Measurements from ENCODE around the gene MARF1.
"Not testable (repeated sequence)": the region's sequence is repeated elsewhere in the genome, so short reads cannot be mapped to it uniquely, and the experiment has no call there.

Gene MARF1

DNA sequence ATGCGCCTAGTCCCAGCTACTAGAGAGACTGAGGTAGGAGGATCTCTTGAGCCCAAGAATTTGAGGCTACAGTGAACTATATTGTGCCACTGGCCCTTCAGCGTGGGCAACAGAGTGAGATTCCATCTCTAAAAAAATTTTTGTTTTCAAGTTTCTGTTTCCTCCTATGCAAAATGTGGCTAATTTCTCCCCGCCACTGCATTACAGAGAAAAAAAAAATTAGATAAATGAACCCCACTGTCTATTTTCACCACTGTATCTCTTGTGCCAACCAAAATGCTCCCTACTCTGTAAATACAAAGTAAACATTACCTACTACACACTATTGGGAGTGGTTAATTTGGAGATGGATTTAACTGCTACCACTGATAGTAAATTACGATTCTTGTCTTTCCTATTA lies 2.0 kb downstream of the MARF1 start:
- H3K4me3 ChIP-seq (ENCODE audit: low read length) = no peak overlapping the region
- no peak for DNase-seq (ENCODE audit: low read depth, low spot score)

DNA sequence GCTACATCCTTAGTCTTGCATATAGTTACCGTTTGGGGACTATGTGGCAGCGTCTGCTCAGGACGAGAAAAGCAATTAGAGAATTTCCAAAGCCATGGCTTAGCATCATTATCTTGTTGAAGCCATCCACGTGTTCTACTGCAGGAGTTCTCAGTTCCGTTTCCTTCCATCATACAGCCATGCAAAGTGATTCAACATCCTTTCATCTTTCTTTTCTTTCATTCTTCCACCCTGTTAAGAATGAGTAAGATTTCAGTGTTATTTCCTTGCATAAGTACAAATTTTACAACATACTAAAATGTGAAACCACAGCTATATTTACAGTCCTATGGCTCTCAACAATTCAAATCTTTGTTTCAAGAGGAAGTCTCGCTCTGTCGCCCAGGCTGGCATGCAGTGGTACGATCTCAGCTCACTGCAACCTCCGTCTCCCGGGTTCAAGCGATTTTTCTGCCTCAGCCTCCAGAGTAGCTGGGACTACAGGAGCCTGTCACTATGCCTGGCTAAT lies 3.8 kb downstream of the MARF1 start:
- no peak overlapping the region for H3K4me3 ChIP-seq (ENCODE audit: low read length)
- DNase-seq (ENCODE audit: low read depth, low spot score) = no peak

DNA sequence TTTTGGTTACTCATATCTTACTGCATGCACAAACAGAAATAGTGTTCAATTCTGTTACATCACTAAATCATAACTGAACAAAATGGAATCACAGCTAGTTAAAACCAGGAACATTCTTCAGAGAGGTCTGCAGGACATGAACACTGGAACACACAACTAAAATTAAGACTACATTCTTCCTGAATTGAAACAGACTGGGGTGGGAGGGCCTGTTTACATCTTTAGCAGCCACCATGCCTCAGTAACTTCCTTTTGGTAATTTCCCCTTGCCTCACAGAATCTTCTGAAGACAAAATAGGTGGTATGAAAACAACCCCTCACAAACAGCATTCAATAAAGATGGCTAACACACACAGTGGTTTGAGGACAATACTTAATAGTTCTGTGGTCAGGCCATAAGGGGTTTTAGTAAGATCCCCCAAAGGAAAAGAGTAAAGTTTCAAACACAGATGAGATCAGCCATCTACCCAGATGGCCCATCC lies 6.5 kb downstream of the MARF1 start:
- DNase-seq (ENCODE audit: low read depth, low spot score) = no peak
- no peak overlapping the region for H3K4me3 ChIP-seq (ENCODE audit: low read length)

DNA sequence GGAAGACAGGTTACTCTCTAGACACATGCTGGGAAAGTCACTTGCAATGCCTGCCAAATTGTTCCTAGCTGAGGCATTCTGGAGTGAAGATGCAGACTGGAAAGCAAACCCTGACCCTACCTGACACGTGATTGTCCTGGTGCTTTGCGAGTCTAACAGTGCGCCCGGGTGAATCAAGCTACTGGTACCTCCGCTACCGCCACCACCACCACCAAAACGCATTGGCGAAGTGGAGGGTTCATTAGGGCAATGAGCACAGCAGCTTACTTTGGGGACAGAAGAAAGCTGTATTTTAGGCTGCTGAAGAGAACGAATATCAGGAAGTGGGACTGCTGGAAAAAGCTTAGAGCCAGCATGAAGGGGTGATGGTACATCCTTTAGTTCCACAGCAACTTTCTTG lies 7.0 kb downstream of the MARF1 start:
- DNase-seq (ENCODE audit: low read depth, low spot score) = no peak
- no peak overlapping the region for H3K4me3 ChIP-seq (ENCODE audit: low read length)

DNA sequence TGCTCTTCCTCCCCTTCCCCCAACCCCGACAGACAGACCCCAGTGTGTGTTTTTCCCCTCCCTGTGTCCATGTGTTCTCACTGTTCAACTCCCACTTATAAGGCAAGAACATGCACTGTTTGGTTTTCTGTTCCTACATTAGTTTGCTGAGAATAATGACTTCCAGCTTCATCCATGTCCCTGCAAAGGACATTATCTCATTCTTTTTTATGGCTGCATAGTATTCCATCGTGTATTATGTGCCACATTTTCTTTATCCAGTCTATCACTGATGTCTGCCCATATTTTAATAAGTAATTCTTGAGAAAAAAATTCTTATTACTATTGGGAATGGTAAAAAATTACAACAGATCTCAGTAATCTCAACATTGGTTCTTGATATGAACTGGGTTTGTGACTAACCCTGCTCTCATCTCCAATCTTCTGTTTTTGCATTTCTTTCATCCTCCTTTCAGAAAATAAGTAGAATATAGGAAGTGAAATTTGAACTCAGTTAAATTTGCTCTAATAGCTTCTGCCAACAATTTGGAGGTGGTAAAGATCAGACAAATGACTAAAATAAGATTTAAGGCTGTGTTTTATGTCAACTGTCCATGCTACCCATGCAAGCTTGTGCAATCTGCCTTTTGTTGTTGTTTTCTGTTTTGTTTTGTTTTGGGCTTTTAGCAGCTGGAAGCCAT lies 11.1 kb downstream of the MARF1 start:
- no peak overlapping the region for H3K4me3 ChIP-seq (ENCODE audit: low read length)
- no peak for DNase-seq (ENCODE audit: low read depth, low spot score)

DNA sequence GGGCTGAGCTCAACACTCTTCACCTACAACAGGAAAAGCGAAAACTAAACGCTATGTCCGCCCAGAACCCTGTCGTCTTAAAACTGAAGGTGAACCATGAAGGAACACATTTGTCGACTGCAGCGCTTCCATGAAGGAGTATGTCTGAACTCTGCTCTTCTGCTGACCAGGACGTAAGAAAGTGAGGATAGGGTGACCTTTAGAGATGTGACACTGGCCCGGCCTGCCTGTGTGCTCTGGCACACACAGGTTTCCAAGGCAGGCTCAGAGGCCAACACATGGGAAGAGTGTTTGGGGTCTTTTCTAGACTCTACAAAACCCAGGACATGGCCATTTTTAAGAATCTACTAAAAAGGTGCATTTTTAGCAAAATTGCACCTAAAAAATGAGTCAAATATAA lies 21.1 kb downstream of the MARF1 start:
- no peak for DNase-seq (ENCODE audit: low read depth, low spot score)
- no peak overlapping the region for H3K4me3 ChIP-seq (ENCODE audit: low read length)

DNA sequence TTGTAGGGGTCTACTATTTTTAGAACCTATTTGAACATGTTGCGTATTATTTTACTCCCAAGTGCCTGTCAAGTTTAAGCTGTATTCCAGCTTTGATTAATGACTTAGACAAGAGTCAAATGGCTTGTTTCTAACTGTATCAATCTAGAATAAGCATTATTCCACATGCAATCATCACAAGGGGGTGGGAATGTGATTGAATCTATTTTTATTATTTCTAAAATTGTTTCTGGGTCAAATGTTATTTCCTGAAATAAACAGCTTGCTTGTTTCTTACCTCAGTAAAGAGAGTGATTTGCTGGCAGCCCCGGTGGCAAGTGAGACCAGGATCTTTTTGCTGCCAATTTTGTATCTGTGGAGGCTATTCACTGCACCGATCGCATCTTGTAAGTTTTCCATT lies 21.5 kb downstream of the MARF1 start:
- DNase-seq (ENCODE audit: low read depth, low spot score) = no peak
- H3K4me3 ChIP-seq (ENCODE audit: low read length) = no peak overlapping the region

DNA sequence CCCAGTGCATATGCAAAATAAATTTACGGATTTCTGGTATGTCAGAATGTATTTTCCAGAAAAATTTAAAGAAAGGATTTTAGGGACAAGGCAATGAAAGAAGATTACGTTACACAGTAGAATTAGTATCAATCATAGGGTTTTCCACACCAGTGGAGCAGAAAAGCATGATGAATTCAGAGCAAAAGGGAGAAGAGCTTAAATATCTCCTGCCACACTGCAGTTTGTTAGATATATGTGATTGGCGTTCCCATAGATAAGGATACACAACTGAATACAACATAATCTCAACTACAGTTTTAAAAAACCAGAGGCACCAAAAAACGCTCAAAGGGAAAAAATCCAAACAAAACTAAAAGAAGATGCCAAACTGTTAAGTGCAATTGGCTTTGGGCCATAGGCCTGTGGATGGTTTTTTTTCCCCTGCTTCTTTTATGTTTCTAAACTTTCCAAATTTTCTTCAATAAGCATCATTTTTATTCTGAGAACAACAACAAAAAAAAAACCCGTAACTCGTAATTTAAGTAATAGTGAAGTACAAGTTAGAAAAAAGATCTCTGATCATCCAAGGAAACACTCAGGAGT lies 22.3 kb downstream of the MARF1 start:
- H3K4me3 ChIP-seq (ENCODE audit: low read length) = no peak overlapping the region
- DNase-seq (ENCODE audit: low read depth, low spot score) = no peak

DNA sequence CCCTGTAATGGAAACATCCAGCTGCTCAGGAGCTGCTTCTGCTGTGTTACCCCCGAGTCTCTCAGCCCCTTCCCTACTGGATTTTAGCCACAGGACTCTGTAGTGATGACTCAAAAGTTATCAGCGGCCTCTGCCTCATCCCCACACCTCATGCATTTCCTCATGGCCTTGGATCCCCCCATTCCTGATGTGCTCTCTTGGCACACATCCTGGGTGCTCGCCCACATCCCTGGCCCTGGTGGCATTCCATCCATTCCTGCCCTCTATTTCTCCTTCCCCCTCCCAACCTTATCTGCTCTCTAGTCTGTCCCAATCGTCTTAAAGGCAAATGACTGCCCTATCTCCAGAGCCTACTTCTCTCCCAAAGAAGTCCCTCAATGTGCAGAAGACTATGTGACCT lies 24.6 kb downstream of the MARF1 start:
- no peak for DNase-seq (ENCODE audit: low read depth, low spot score)
- no peak overlapping the region for H3K4me3 ChIP-seq (ENCODE audit: low read length)

DNA sequence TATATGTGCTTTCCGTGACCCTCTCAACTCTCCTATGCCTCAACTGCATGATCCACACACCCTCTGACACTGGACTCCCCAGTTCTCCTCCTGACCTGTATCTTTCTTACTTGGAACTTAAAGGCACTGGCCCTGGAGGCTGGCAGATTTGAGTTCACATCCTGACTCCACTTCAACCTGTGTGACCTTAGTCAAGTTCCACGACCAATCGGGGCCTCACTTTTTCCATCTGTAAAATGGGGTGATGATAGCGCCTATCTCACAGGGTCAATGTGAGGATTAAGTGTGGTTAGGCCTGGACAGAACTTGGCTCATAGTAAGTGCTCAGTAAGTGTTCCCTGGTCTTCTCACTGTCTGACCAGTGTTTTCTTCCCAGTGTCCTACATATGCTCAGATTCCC lies 25.1 kb downstream of the MARF1 start:
- no peak for DNase-seq (ENCODE audit: low read depth, low spot score)
- H3K4me3 ChIP-seq (ENCODE audit: low read length) = no peak overlapping the region

DNA sequence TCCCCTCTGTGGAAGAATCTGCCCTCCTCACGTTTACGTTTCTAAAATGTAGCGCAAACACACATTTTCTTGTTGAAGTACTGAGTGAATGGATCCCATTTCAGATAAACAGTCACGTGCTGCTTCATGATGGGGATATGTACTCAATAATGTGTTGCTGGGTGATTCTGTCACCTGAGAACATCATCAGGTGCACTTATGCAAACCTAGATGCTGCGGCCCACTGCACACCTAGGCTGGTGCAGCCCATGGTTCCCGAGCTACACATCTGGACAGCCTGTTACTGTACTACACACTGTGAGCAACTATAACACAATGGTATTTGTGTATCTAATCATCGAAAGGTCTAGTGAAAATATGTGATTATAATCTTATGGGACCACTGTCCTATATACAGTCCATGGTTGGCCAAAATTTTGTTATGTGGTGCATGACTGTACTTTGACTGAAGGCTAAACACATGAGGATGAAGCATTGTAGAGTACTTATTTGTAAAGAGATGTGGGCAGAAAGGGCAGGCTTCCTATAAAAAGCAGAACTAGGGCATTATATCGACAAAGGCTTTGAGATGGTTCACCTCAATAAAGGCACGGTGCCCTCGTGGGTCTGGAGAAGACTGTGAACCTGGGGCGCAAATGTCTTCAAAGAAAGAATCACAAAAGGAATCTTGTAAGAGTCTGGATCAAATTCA lies 26.3 kb downstream of the MARF1 start:
- H3K4me3 ChIP-seq (ENCODE audit: low read length) = no peak overlapping the region
- no peak for DNase-seq (ENCODE audit: low read depth, low spot score)

DNA sequence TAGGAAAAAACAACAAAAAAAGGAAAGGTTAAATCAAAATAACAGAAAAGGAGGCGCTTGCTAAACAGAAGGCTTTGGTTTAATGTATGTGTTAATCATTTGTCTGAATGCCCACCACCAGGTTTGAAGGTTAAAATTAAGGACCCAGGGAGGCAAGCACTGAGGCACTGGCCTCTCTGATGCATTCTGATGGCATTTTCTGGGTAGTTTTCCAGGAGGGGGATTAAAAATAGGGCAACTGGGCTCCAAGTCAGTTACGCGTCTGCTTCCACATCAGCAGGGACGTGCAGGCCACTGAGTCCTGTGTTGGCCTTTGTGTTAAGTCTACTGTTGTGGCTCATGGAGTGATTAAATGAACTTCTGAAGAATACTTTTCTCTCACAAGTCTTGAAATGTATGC lies 26.9 kb downstream of the MARF1 start:
- H3K4me3 ChIP-seq (ENCODE audit: low read length) = no peak overlapping the region
- DNase-seq (ENCODE audit: low read depth, low spot score) = no peak

DNA sequence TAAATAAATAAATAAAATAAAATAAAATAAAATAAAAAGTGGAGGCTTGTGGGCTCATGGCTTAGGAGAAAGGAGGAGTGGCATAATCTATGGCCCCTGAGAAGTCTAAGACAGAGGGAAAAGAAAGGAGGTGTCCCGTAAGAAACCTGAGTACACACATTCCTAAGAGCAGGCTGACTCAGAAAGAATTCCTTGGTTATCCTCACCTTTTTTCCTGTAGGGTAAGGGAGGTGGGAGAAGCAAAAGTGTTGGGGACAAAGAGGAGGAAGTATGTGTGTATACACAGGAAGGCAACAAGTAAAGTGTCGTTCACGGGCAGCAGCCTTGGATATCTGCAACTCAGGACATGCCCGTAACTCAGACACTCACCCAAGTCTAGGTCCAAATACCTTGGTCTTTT lies 29.3 kb downstream of the MARF1 start:
- DNase-seq (ENCODE audit: low read depth, low spot score) = no peak
- no peak overlapping the region for H3K4me3 ChIP-seq (ENCODE audit: low read length)

DNA sequence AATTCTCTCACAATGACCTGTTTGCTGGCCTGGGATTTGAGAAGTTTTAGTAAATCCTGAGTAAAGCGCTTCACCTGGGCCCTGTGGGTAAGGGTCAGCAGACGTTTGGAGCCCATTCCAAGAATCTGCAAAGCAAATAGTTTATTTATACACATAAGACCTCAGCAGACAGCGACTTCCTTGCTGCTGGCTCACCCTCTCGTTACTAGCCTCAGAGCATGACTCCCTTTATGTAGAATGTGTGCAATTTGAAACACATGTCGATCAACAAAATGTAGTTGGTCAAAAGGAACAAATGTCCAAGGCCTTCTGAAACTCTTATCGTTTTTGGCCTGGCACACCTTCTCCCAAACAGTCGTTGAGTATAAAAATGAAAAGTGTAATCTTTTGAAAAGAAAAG lies 31.3 kb downstream of the MARF1 start:
- no peak overlapping the region for H3K4me3 ChIP-seq (ENCODE audit: low read length)

DNA sequence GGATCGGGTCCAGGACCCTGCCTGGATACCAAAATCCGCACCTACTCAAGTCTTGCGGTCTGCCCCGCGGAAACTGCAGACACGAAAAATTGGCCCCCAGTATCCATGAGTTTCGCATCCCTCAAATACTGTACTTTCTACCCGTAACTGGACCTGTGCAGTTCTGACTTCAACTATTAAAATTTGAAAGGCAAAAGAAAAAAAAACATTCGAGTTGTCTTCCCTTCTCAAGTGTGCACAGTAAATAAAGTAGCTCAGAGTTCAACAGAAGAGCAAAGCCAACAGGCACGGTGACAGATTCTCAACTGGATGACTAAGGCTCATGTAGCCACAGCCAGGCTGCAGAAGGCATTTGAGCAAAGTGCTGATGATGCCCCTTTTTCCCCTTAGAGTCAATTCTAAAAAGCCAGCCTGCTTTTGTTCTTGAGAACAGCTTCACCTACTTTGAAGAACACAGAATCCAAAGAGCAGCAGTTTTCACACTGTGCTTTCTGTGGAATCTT lies 32.5 kb downstream of the MARF1 start:
- DNase-seq (ENCODE audit: low read depth, low spot score) = no peak

More for the DNA sequence above, 31.3 kb downstream of the MARF1 start:
- DNase-seq (ENCODE audit: low read depth, low spot score) = no peak

DNA sequence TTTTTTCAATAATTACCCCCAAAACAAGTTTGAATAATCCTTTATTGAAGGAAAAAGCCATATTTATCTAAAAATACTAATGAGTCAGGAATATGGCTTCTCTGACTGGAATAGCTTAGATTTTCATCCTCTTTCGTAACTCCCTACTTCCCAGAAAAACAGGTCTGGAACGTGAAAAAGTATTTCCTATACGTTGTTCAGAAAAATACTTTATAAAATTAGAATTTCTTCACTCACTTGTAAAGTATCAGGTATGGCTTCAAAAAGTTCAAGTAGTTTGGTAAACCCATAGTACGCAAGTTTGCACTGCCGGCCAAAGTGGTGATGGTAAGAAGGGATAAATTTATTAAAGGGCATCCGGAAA lies 33.7 kb downstream of the MARF1 start:
- no peak overlapping the region for H3K4me3 ChIP-seq (ENCODE audit: low read length)
- DNase-seq (ENCODE audit: low read depth, low spot score) = no peak

More for the DNA sequence above, 32.5 kb downstream of the MARF1 start:
- H3K4me3 ChIP-seq (ENCODE audit: low read length) = no peak overlapping the region

DNA sequence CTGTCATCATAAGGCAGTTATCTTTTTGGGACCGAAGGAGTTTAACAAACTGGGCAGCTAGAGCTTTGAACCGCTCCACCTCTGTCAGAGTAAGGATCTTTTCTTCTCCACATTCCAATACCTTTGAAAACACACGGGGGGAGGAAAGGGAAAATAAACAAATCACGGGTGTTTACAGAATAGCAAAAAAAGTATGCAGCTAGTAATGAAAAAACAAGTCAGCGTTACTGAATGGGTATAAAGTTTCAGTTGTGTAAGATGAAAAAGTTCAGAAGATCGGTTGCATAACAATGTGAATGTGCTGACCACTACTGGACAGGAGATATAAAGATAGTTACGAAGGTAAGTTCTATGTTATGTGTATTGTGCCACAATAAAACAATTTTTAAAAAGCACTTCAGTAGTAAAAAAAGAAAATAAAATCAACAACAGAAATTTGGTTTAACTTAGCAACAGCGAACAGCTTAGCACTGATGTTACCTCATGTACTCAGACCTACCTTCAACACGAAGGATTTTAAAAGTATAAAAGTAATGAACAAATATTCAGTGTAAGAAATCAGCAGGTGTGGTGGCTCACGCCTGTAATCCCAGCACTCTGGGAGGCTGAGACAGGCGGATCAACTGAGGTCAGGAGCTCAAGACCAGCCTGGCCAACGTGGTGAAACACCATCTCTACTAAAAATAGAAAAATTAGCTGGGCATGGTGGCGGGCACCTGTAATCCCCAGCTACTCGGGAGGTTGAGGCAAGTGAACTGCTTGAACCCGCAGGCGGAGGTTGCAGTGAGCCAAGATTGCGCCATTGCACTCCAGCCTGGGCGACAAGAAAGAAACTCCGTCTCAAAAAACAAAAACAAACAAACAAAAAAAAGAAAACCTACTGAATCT lies 34.3 kb downstream of the MARF1 start:
- no peak overlapping the region for H3K4me3 ChIP-seq (ENCODE audit: low read length)
- no peak for DNase-seq (ENCODE audit: low read depth, low spot score)

DNA sequence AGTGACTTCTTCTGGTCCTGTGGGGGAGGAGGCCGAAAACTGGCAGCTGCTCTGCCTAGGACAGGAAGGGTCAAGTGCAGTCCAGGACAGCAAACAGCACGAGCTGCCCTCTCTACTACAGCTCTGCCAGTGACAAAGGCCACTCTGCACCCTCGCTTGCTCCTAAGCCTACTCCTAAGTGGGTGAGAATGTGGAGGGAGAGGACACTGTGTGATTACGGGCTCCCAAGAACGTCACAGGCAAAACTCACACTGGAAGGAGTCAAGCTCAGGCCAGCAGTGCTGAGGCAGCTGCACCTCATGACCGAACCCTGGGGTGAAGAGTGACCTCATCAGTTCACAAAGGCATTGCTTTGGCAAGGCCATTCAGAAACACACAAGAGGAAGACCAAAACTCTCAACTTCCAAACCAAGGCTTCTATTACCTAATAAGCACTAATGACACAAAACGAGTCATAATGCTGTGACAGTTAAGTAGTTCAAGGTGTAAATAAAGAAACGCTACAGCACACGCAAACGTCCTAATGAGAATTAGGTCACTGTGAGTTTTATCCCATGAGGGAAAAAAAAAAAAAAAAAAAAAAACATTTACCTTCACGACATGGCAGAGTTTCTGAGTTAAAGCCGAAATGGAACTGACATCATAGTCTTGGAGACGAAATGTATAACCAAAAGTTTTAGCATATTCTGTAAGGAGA lies 35.1 kb downstream of the MARF1 start:
- DNase-seq (ENCODE audit: low read depth, low spot score) = no peak
- no peak overlapping the region for H3K4me3 ChIP-seq (ENCODE audit: low read length)

DNA sequence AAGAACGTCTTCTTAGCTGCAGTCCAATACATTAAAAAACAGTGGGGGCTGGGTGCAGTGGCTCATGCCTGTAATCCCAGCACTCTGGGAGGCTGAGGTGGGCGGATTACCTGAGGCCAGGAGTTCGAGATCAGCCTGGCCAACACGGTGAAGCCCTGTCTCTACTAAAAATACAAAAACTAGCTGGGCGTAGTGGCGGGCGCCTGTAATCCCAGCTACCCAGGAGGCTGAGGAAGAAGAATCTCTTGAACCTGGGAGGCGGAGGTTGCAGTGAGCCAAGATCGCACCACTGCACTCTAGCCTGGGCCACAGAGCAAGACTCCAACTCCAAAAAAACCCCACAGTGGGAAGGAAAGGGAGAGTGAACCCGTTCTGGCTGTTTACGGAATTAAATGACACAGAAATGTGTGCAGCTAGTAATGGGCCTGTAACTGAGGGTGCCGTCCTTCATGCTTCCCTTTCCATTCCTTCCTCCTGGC lies 35.7 kb downstream of the MARF1 start:
- not testable (repeated sequence) for H3K4me3 ChIP-seq (ENCODE audit: low read length); DNase-seq (ENCODE audit: low read depth, low spot score)
